Activated CD4-positive, alpha-beta T cell treated with anti-CD3 and anti-CD28 coated beads, Interleukin-2, amount 10 ng/mL, durations not matched to agents 7 days and 5 days (primary cell): ENCODE data around the gene JAKMIP2. TPM values are rescaled to one million over a fixed set of nuclear protein-coding genes. Genes with fewer than 3 reads are reported as not detected.
"Not testable (repeated sequence)": the region's sequence is repeated elsewhere in the genome, so short reads cannot be mapped to it uniquely, and the experiment has no call there.

Source experiments
- CTCF ChIA-PET: fragments of 350-600 bp; sonication (Branson Sonifier 250); formaldehyde crosslinking; loops from one replicate; lab custom pipeline; 2021; ENCODE audit warnings: antibody characterized with exemption; lab: Charles Lee
- POLR2A ChIA-PET: fragments of 350-600 bp; sonication (Branson Sonifier 250); formaldehyde crosslinking; loops from one replicate; lab custom pipeline; 2021; ENCODE audit warnings: antibody characterized with exemption; lab: Charles Lee
- DNase-seq: peaks from one replicate; pipeline ENCODE4 v3.0.0-alpha.2; 2020
- H3K27ac Mint-ChIP-seq: one replicate; pipeline ENCODE4 v1.8.0; 2021; ENCODE audit warnings: mild to moderate bottlenecking, moderate library complexity, mixed read lengths
- H3K27me3 Mint-ChIP-seq: one replicate; pipeline ENCODE4 v1.8.0; 2021; ENCODE audit warnings: mixed read lengths
- H3K36me3 Mint-ChIP-seq: one replicate; pipeline ENCODE4 v1.8.0; 2021; ENCODE audit warnings: low read depth, mixed read lengths
- H3K4me1 Mint-ChIP-seq: one replicate; pipeline ENCODE4 v1.8.0; 2021; ENCODE audit warnings: mixed read lengths
- H3K4me3 Mint-ChIP-seq: one replicate; pipeline ENCODE4 v1.8.0; 2021; ENCODE audit warnings: mild to moderate bottlenecking, moderate library complexity, mixed read lengths
- H3K9me3 Mint-ChIP-seq: one replicate; pipeline ENCODE4 v1.8.0; 2021; ENCODE audit warnings: mixed read lengths
- total RNA-seq, 2 experiments: library from RNA; stranded (reverse); gene quantifications; one replicate each; pipeline ENCODE4 v1.2.3, GENCODE V29; 2021

Gene JAKMIP2
- total RNA-seq, 2 experiments from 2014 or later, result 4.3 to 5.3 TPM

DNA sequence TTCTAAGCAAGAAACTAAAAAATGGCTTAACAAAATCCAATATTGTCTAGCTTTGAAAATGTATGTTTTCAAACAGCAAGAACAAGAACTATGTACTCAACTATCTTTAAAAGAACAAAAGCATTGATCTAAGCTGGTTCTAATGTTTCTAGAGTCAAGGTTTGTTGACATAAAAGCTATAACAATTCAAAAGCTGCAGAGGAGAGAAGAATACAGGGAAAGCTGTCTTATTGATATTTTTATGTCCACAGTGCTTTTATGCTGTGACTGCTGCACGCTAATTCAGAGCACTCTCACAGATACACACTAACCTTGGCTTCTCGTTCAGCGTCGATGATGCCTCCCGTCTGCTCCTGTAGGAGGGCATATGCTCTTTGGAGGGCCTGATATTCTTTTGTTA lies 143.2 kb downstream of the JAKMIP2 start:
- CTCF ChIA-PET, result interaction anchor here (0.7 kb wide), 1 partner anchor 12 kb away, joined by 3 read pairs; no protein-coding TSS in a partner anchor
- H3K9me3 Mint-ChIP-seq, result no peaks in the 10 kb centered on the region
- H3K27me3 Mint-ChIP-seq, result no peaks in the 10 kb centered on the region
- peaks cover 2% of the 10 kb centered on the region for H3K36me3 Mint-ChIP-seq
- H3K27ac Mint-ChIP-seq, result no peak overlapping the region
- H3K4me1 Mint-ChIP-seq, result no peaks in the 10 kb centered on the region
- POLR2A ChIA-PET, result no interaction called here
- no peak overlapping the region for H3K4me3 Mint-ChIP-seq
- no peak for DNase-seq

GRCh38 chr5:147636729-147636984 lies 145.9 kb downstream of the JAKMIP2 start:
- no peak overlapping the region for H3K4me3 Mint-ChIP-seq
- CTCF ChIA-PET, result no interaction called here
- H3K4me1 Mint-ChIP-seq, result no peaks in the 10 kb centered on the region
- no peaks in the 10 kb centered on the region for H3K27me3 Mint-ChIP-seq
- H3K9me3 Mint-ChIP-seq, result no peaks in the 10 kb centered on the region
- POLR2A ChIA-PET, result interaction anchor here (0.5 kb wide), 1 partner anchor 1695 kb away, joined by 3 read pairs; no protein-coding TSS in a partner anchor
- no peak for DNase-seq
- no peaks in the 10 kb centered on the region for H3K36me3 Mint-ChIP-seq
- no peak overlapping the region for H3K27ac Mint-ChIP-seq

- no peak for DNase-seq
- H3K27me3 Mint-ChIP-seq, result no peaks in the 10 kb centered on the region
- no peak overlapping the region for H3K4me3 Mint-ChIP-seq
- ChIA-PET POLR2A (interaction anchor here (0.5 kb wide), 1 partner anchor 1694 kb away, joined by 3 read pairs; no protein-coding TSS in a partner anchor), CTCF (no interaction called here)
- no peaks in the 10 kb centered on the region for H3K4me1 Mint-ChIP-seq
- no peaks in the 10 kb centered on the region for H3K36me3 Mint-ChIP-seq
- no peaks in the 10 kb centered on the region for H3K9me3 Mint-ChIP-seq
- no peak overlapping the region for H3K27ac Mint-ChIP-seq
Measured at GRCh38 chr5:147635882-147636728, 146.4 kb downstream of the JAKMIP2 start.

- POLR2A ChIA-PET, DNase-seq, H3K4me3 Mint-ChIP-seq, H3K27me3 Mint-ChIP-seq, CTCF ChIA-PET, H3K9me3 Mint-ChIP-seq, H3K4me1 Mint-ChIP-seq, H3K27ac Mint-ChIP-seq, H3K36me3 Mint-ChIP-seq: not testable (repeated sequence)
Measured at GRCh38 chr5:147635439-147635838, 147.1 kb downstream of the JAKMIP2 start.

GRCh38 chr5:147633173-147633572 lies 149.4 kb downstream of the JAKMIP2 start:
- Mint-ChIP-seq H3K4me1 (no peaks in the 10 kb centered on the region), H3K36me3 (no peaks in the 10 kb centered on the region), H3K9me3 (no peaks in the 10 kb centered on the region), H3K27me3 (no peaks in the 10 kb centered on the region), H3K4me3 (no peak overlapping the region), H3K27ac (no peak overlapping the region)
- CTCF ChIA-PET, result no interaction called here
- DNase-seq, result no peak
- POLR2A ChIA-PET, result no interaction called here

DNA sequence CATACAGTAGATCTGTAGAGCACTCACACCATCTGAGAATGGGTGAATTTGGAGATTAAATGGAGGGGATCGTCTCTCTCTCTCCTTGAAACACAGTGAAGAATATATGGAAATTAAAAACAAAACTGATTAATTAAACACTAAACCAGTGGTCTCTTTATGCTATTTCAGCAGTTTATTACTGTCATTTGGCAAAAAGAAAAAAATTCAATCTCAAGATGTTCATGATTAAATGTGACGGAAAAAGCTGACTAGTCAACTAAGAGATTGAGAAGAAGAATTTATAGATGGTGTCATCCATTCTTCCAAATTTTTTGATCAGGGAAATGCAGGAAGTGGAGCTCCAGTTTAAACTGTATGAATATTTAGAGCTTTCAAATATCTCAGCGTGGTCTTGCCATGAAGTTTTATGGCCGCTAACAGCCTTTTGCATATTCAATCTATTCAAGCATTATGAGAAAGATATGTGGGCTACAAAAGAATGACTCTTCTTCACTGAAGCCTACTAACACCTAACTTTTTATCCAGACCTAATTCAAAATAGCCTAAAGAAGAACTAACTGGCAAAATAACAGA lies 151.0 kb downstream of the JAKMIP2 start:
- H3K27ac Mint-ChIP-seq, result no peak overlapping the region
- CTCF ChIA-PET, result interaction anchor here (0.5 kb wide), 1 partner anchor 98 kb away, joined by 3 read pairs; no protein-coding TSS in a partner anchor
- no peaks in the 10 kb centered on the region for H3K27me3 Mint-ChIP-seq
- no peak overlapping the region for H3K4me3 Mint-ChIP-seq
- POLR2A ChIA-PET, result no interaction called here
- DNase-seq, result no peak
- no peaks in the 10 kb centered on the region for H3K36me3 Mint-ChIP-seq
- H3K9me3 Mint-ChIP-seq, result no peaks in the 10 kb centered on the region
- H3K4me1 Mint-ChIP-seq, result no peaks in the 10 kb centered on the region

GRCh38 chr5:147629196-147629595 lies 153.3 kb downstream of the JAKMIP2 start:
- no peak overlapping the region for H3K4me3 Mint-ChIP-seq

GRCh38 chr5:147628058-147628895 lies 154.3 kb downstream of the JAKMIP2 start:
- no peaks in the 10 kb centered on the region for H3K27me3 Mint-ChIP-seq
- H3K9me3 Mint-ChIP-seq, result no peaks in the 10 kb centered on the region
- no peaks in the 10 kb centered on the region for H3K4me1 Mint-ChIP-seq
- no peak overlapping the region for H3K27ac Mint-ChIP-seq
- H3K36me3 Mint-ChIP-seq, result no peaks in the 10 kb centered on the region
- CTCF ChIA-PET, result interaction anchor here (0.5 to 1.7 kb wide), 3 partner anchors 20 to 219 kb away, joined by 3 to 14 read pairs (median 4); no protein-coding TSS in a partner anchor
- no peak overlapping the region for H3K4me3 Mint-ChIP-seq
- POLR2A ChIA-PET, result interaction anchor here (0.6 kb wide), 1 partner anchor 177 kb away, joined by 6 read pairs; no protein-coding TSS in a partner anchor
- DNase-seq, result peak; percentile 73

More at GRCh38 chr5:147629196-147629595, 153.3 kb downstream of the JAKMIP2 start:
- ChIA-PET POLR2A (no interaction called here), CTCF (no interaction called here)
- Mint-ChIP-seq H3K27ac (no peak overlapping the region), H3K4me1 (no peaks in the 10 kb centered on the region), H3K27me3 (no peaks in the 10 kb centered on the region), H3K36me3 (no peaks in the 10 kb centered on the region), H3K9me3 (no peaks in the 10 kb centered on the region)
- DNase-seq, result no peak

DNA sequence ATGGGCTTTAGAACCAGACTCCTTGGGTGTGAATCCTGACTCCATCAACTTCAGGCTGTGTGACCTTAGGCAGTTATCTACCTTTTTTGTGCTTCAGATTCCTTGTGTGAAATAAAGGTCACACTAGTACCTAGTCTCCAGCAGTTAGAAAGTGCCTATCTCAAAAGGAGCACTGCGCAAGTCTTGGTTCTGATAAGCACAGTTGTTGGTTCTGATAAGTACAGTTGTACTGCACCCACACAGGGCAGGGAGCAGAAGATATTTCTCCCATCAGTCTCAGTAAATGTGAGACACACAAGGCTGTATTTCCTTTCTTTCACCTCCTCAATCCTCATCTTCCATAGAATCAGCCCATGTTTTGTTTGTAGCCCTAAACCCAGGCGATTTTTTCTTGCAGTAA lies 156.1 kb downstream of the JAKMIP2 start:
- H3K27me3 Mint-ChIP-seq, result no peaks in the 10 kb centered on the region
- H3K9me3 Mint-ChIP-seq, result no peaks in the 10 kb centered on the region
- CTCF ChIA-PET, result no interaction called here
- H3K4me1 Mint-ChIP-seq, result no peaks in the 10 kb centered on the region
- no peak overlapping the region for H3K27ac Mint-ChIP-seq
- POLR2A ChIA-PET, result no interaction called here
- H3K4me3 Mint-ChIP-seq, result no peak overlapping the region
- no peaks in the 10 kb centered on the region for H3K36me3 Mint-ChIP-seq
- DNase-seq, result no peak

GRCh38 chr5:147621016-147621415 lies 161.5 kb downstream of the JAKMIP2 start:
- no peak overlapping the region for H3K27ac Mint-ChIP-seq
- CTCF ChIA-PET, result interaction anchor here (1.3 kb wide), 1 partner anchor 202 kb away, joined by 4 read pairs; no protein-coding TSS in a partner anchor
- POLR2A ChIA-PET, result no interaction called here
- DNase-seq, result no peak
- H3K27me3 Mint-ChIP-seq, result no peaks in the 10 kb centered on the region
- no peaks in the 10 kb centered on the region for H3K4me1 Mint-ChIP-seq
- no peaks in the 10 kb centered on the region for H3K36me3 Mint-ChIP-seq
- no peaks in the 10 kb centered on the region for H3K9me3 Mint-ChIP-seq
- H3K4me3 Mint-ChIP-seq, result no peak overlapping the region

- Mint-ChIP-seq H3K27me3 (no peaks in the 10 kb centered on the region), H3K9me3 (no peaks in the 10 kb centered on the region), H3K4me3 (no peak overlapping the region), H3K4me1 (no peaks in the 10 kb centered on the region), H3K27ac (no peak overlapping the region), H3K36me3 (no peaks in the 10 kb centered on the region)
- ChIA-PET CTCF (no interaction called here), POLR2A (no interaction called here)
- no peak for DNase-seq
Measured at GRCh38 chr5:147619281-147619878, 163.1 kb downstream of the JAKMIP2 start.

GRCh38 chr5:147617711-147618350 lies 164.7 kb downstream of the JAKMIP2 start:
- CTCF ChIA-PET, result no interaction called here
- no peak overlapping the region for H3K27ac Mint-ChIP-seq
- POLR2A ChIA-PET, result no interaction called here
- H3K27me3 Mint-ChIP-seq, result no peaks in the 10 kb centered on the region
- no peaks in the 10 kb centered on the region for H3K4me1 Mint-ChIP-seq
- DNase-seq, result no peak
- H3K9me3 Mint-ChIP-seq, result no peaks in the 10 kb centered on the region
- H3K4me3 Mint-ChIP-seq, result no peak overlapping the region
- no peaks in the 10 kb centered on the region for H3K36me3 Mint-ChIP-seq
